ENCODE data around the gene SPECC1.
"Not testable (repeated sequence)": the region's sequence is repeated elsewhere in the genome, so short reads cannot be mapped to it uniquely, and the experiment has no call there.

The SPECC1 gene

DNA sequence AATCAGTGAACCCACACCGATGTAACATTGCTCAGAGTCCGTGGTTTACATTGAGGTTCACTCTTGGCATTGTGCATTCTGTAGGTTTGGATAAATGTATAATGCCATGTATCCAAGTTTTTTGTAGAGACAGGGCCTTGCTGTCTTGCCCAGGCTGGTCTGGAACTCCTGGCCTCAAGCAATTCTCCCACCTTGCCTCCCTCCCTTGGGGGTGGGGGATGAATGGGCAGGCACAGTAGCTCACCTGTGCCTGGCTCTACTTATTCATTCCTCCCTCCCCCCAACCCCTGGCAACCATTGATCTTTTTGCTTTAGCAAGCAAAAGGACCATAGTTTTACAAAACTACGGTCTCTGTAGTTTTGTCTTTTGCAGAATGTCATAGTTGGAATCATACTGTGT, 181.4 kb downstream of the SPECC1 start:
- no peak for DNase-seq
- H3K27ac Mint-ChIP-seq: no peak overlapping the region
- no peaks in the 10 kb centered on the region for H3K36me3 Mint-ChIP-seq (ENCODE audit: low read depth)
- no peaks in the 10 kb centered on the region for H3K9me3 Mint-ChIP-seq
- no peak overlapping the region for H3K4me3 Mint-ChIP-seq
- H3K27me3 Mint-ChIP-seq: no peaks in the 10 kb centered on the region
- peaks cover 6% of the 10 kb centered on the region for H3K4me1 Mint-ChIP-seq (ENCODE audit: low read depth)

- Mint-ChIP-seq H3K4me1 (ENCODE audit: low read depth) (peaks cover 6% of the 10 kb centered on the region), H3K36me3 (ENCODE audit: low read depth) (no peaks in the 10 kb centered on the region), H3K9me3 (no peaks in the 10 kb centered on the region)
These were observed 181.9 kb downstream of the SPECC1 start for GRCh38 chr17:20191056-20191455.

GRCh38 chr17:20196286-20196685, 187.1 kb downstream of the SPECC1 start:
- H3K27ac Mint-ChIP-seq: not testable (repeated sequence)

More at GRCh38 chr17:20191056-20191455, 181.9 kb downstream of the SPECC1 start:
- no peak overlapping the region for H3K27ac Mint-ChIP-seq
- no peak for DNase-seq
- no peak overlapping the region for H3K4me3 Mint-ChIP-seq
- H3K27me3 Mint-ChIP-seq: no peaks in the 10 kb centered on the region

GRCh38 chr17:20197272-20197926, 188.2 kb downstream of the SPECC1 start:
- no peaks in the 10 kb centered on the region for H3K36me3 Mint-ChIP-seq (ENCODE audit: low read depth)
- no peaks in the 10 kb centered on the region for H3K4me1 Mint-ChIP-seq (ENCODE audit: low read depth)
- peaks cover 2% of the 10 kb centered on the region for H3K27me3 Mint-ChIP-seq
- no peak overlapping the region for H3K27ac Mint-ChIP-seq
- no peak for DNase-seq
- no peak overlapping the region for H3K4me3 Mint-ChIP-seq
- peaks cover 2% of the 10 kb centered on the region for H3K9me3 Mint-ChIP-seq

More at GRCh38 chr17:20196286-20196685, 187.1 kb downstream of the SPECC1 start:
- not testable (repeated sequence) for H3K27me3 Mint-ChIP-seq; H3K36me3 Mint-ChIP-seq (ENCODE audit: low read depth); H3K9me3 Mint-ChIP-seq; DNase-seq; H3K4me1 Mint-ChIP-seq (ENCODE audit: low read depth); H3K4me3 Mint-ChIP-seq

DNA sequence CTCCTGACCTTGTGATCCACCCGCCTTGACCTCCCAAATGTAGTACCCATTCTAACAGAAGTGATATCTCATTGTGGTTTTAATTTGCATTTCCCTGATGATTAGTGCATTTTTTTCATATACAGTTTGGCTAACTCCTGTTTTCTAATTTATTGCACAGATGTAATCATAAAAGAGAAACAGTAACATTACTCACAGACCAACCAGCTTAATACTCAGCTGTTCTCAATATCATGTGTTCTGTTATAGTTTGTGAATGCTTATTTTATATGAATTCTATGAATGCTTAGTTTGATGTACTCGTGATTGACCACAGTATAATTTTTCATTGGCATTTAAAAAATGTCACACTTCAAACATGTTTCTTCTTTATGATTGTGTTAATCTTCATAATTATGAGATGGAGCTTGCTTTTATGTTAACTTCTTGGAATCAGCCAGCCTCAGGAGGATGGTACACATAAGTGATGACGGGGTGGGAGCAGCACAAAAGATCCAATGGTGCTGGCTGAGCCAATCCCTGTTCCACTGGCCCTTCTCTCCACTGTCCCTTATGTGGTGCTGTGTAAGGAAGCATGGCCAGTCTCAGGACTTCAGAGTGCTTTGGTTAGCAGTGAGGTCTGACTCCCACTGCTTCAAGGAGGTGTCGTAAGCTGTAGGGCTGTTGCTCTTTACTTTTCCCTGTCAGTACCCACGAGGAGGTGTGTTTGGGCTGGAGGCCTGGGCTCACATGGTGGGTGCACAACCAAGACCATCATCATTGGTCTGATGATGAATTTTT, 191.0 kb downstream of the SPECC1 start:
- Mint-ChIP-seq H3K36me3 (ENCODE audit: low read depth) (no peaks in the 10 kb centered on the region), H3K4me3 (no peak overlapping the region), H3K27me3 (peaks cover 2% of the 10 kb centered on the region), H3K4me1 (ENCODE audit: low read depth) (peaks cover 6% of the 10 kb centered on the region), H3K9me3 (peaks cover 2% of the 10 kb centered on the region), H3K27ac (no peak overlapping the region)
- no peak for DNase-seq

GRCh38 chr17:20200865-20201458, 191.8 kb downstream of the SPECC1 start:
- no peak for DNase-seq
- peaks cover 13% of the 10 kb centered on the region for H3K4me1 Mint-ChIP-seq (ENCODE audit: low read depth)
- peaks cover 2% of the 10 kb centered on the region for H3K9me3 Mint-ChIP-seq
- no peak overlapping the region for H3K4me3 Mint-ChIP-seq
- no peak overlapping the region for H3K27ac Mint-ChIP-seq
- H3K27me3 Mint-ChIP-seq: peaks cover 2% of the 10 kb centered on the region
- H3K36me3 Mint-ChIP-seq (ENCODE audit: low read depth): no peaks in the 10 kb centered on the region

- no peak overlapping the region for H3K27ac Mint-ChIP-seq
- no peak for DNase-seq
- peaks cover 2% of the 10 kb centered on the region for H3K9me3 Mint-ChIP-seq
- H3K4me1 Mint-ChIP-seq (ENCODE audit: low read depth): peaks cover 24% of the 10 kb centered on the region
- H3K36me3 Mint-ChIP-seq (ENCODE audit: low read depth): no peaks in the 10 kb centered on the region
- no peak overlapping the region for H3K4me3 Mint-ChIP-seq
- peaks cover 2% of the 10 kb centered on the region for H3K27me3 Mint-ChIP-seq
These were observed 193.0 kb downstream of the SPECC1 start for GRCh38 chr17:20202141-20202621.

- H3K27ac Mint-ChIP-seq: no peak overlapping the region
- H3K9me3 Mint-ChIP-seq: peaks cover 2% of the 10 kb centered on the region
- no peak overlapping the region for H3K4me3 Mint-ChIP-seq
- DNase-seq: no peak
- H3K27me3 Mint-ChIP-seq: peaks cover 2% of the 10 kb centered on the region
- H3K36me3 Mint-ChIP-seq (ENCODE audit: low read depth): no peaks in the 10 kb centered on the region
- H3K4me1 Mint-ChIP-seq (ENCODE audit: low read depth): peaks cover 24% of the 10 kb centered on the region
These were observed 193.9 kb downstream of the SPECC1 start for GRCh38 chr17:20203018-20203417.

- Mint-ChIP-seq H3K4me1 (ENCODE audit: low read depth) (peaks cover 24% of the 10 kb centered on the region), H3K36me3 (ENCODE audit: low read depth) (no peaks in the 10 kb centered on the region), H3K4me3 (no peak overlapping the region), H3K27me3 (no peaks in the 10 kb centered on the region), H3K27ac (no peak overlapping the region), H3K9me3 (no peaks in the 10 kb centered on the region)
- no peak for DNase-seq
These were observed 194.7 kb downstream of the SPECC1 start for GRCh38 chr17:20203761-20204263.

DNA sequence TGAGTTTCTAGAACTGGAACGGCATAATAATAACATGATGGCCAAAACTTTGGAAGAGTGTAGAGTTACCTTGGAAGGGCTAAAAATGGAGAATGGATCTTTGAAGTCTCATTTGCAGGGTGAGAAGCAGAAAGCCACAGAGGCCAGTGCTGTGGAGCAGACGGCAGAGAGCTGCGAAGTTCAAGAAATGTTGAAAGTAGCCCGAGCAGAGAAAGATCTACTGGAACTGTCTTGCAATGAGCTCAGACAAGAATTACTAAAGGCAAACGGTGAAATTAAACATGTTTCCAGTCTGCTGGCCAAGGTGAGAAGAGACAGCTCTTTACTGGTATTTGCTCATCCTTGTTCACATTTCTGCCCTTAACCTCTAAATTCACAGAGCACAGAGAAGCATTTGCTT, 196.4 kb downstream of the SPECC1 start:
- H3K27ac Mint-ChIP-seq: peak overlapping the region; percentile 18
- no peaks in the 10 kb centered on the region for H3K27me3 Mint-ChIP-seq

DNA sequence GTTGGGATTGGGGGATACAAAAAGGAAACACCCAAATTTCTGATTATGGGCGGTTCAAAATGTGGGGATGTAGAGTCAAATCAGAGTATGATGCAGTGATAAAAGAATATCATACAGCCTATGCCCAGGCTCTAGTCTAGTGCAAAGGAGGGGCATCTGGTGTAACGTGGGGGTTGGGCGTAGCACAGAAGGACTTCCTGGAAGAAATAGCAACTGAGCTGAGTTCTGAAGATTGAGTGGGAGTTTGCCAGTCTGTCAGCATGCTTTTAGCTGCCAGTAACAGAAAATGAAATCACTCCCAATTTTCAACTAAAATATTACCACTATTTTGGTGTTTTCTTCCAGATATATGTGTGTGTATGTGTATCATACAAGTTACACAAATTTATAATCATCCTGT, 196.9 kb downstream of the SPECC1 start:
- no peak for DNase-seq
- H3K9me3 Mint-ChIP-seq: no peaks in the 10 kb centered on the region
- H3K36me3 Mint-ChIP-seq (ENCODE audit: low read depth): no peaks in the 10 kb centered on the region
- H3K4me1 Mint-ChIP-seq (ENCODE audit: low read depth): peaks cover 24% of the 10 kb centered on the region
- no peak overlapping the region for H3K4me3 Mint-ChIP-seq
- H3K27ac Mint-ChIP-seq: peak overlapping the region; percentile 18
- H3K27me3 Mint-ChIP-seq: no peaks in the 10 kb centered on the region

More for the DNA sequence above, 196.4 kb downstream of the SPECC1 start:
- Mint-ChIP-seq H3K4me1 (ENCODE audit: low read depth) (peaks cover 24% of the 10 kb centered on the region), H3K36me3 (ENCODE audit: low read depth) (no peaks in the 10 kb centered on the region), H3K9me3 (no peaks in the 10 kb centered on the region), H3K4me3 (no peak overlapping the region)
- DNase-seq: no peak

DNA sequence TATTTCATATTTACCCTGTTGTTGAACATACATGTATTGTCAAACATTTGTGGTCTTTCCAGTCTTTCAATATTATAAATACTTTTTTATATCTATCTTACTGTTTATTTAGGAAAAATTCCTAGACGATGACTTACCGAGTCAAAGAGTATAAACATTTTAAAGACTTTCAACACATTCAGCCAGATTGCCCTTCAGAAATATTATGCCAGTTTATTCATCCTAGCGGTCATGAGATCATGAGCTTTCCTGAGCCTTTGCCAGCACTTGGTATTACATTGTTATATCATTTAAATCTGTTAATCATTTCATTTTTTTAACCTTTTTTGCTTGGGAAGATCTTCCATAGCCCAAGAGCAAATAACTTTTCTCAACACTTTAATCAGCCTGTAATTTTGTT, 197.4 kb downstream of the SPECC1 start:
- Mint-ChIP-seq H3K4me1 (ENCODE audit: low read depth) (peaks cover 24% of the 10 kb centered on the region), H3K4me3 (no peak overlapping the region), H3K27ac (peak overlapping the region; percentile 1), H3K36me3 (ENCODE audit: low read depth) (no peaks in the 10 kb centered on the region), H3K9me3 (no peaks in the 10 kb centered on the region), H3K27me3 (no peaks in the 10 kb centered on the region)
- no peak for DNase-seq

DNA sequence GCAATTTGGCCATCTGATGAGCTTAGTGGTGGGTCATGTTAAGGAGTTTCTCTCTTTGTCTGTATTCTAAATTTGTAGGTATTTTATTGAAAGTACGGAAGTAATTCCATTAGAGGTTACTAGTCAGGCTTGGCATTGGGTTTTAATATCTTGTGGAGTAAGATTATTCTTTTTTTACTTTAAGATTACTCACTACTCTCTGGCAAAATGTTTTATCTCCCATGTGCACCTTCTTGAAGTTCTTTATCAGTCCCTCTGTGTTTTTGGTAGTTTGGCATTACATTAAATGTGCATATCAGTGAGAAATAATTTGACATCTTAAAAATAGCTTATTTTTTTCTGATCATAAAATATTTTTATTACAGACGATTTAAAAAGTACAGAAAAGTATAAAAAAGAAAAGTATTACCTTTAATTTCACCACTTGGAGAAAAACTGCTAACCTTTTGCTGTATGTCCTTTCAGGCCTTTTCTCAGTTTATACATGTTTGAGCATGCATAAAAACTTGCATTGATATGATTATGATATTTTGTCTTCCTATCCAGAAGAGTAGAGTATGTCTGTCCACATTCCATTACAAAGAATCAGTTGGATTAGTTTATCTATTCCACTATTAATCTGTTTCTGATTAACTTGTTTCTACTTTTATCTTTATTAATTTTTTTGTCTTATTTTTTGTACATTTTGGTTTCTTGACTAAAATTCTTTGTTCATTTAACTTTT, 198.3 kb downstream of the SPECC1 start:
- Mint-ChIP-seq H3K36me3 (ENCODE audit: low read depth) (no peaks in the 10 kb centered on the region), H3K27ac (peak overlapping the region; percentile 1), H3K9me3 (no peaks in the 10 kb centered on the region), H3K27me3 (no peaks in the 10 kb centered on the region), H3K4me1 (ENCODE audit: low read depth) (peaks cover 24% of the 10 kb centered on the region), H3K4me3 (no peak overlapping the region)
- DNase-seq: no peak

- no peak for DNase-seq
- H3K4me3 Mint-ChIP-seq: no peak overlapping the region
- no peaks in the 10 kb centered on the region for H3K27me3 Mint-ChIP-seq
- no peaks in the 10 kb centered on the region for H3K9me3 Mint-ChIP-seq
- H3K36me3 Mint-ChIP-seq (ENCODE audit: low read depth): no peaks in the 10 kb centered on the region
- H3K4me1 Mint-ChIP-seq (ENCODE audit: low read depth): peaks cover 24% of the 10 kb centered on the region
- no peak overlapping the region for H3K27ac Mint-ChIP-seq
These were observed 199.6 kb downstream of the SPECC1 start for GRCh38 chr17:20208717-20209116.
